GDM1 (cell line): ENCODE measurements around the gene ASTL.

Source experiments
- DNase-seq: peaks from one replicate; lab custom pipeline; 2025; lab: John Stamatoyannopoulos, UW

The ASTL gene

DNA sequence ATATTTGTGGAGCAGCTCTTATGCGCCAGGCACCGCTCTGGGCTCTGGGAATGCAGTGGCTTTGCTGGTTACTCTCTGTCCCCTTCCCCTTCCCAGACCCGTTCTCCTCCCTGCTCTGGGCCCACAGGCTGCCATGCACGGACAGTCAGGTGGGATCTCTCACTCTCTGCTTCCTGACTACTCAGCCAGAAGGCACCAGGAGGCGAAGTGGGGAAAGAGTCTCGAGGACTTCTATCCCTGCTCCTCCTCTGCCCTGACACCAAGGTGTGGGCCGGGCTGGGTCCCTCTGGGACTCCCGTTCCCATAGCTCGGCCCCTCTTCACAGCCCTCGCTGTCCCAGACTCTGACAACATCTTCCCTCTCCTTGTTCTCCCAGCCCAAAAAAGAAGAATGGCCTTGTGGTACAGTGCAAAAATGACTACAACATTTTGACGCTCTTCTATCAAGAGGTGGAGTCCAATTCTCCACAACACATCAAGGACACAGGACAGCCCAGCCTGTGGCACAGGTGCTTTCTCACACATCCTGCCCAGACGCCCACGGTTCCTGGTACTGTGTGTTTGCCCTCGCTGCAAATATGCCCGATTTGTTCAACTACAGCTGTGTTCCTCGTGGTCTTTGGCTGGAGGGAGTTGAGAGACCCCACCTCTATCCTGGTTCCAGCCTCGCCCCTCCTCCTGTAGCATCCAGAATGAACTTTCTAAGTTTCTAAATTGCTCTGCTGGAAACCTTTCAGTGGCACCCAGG is 21.0 kb upstream of the ASTL start:
- no peak for DNase-seq

DNA sequence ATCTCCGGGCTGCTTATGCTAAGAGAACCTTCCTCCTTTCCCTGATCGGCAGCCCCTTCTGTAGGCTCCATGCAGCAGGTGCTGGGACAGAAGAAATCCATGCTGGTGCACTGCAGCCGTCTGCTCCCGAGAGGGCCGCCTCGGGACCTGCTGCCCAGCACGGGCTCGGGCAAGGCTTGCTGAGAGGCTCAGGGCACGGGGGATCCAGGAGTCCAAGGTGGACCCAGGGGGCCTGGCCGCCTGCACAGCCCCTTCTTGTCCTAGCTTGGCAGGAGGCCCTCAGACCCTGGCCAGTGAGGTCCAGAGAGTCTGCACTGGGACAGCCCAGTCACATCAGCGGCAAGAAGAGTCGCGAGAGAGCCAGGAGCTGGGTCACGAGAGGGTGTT is 20.2 kb upstream of the ASTL start:
- no peak for DNase-seq

DNA sequence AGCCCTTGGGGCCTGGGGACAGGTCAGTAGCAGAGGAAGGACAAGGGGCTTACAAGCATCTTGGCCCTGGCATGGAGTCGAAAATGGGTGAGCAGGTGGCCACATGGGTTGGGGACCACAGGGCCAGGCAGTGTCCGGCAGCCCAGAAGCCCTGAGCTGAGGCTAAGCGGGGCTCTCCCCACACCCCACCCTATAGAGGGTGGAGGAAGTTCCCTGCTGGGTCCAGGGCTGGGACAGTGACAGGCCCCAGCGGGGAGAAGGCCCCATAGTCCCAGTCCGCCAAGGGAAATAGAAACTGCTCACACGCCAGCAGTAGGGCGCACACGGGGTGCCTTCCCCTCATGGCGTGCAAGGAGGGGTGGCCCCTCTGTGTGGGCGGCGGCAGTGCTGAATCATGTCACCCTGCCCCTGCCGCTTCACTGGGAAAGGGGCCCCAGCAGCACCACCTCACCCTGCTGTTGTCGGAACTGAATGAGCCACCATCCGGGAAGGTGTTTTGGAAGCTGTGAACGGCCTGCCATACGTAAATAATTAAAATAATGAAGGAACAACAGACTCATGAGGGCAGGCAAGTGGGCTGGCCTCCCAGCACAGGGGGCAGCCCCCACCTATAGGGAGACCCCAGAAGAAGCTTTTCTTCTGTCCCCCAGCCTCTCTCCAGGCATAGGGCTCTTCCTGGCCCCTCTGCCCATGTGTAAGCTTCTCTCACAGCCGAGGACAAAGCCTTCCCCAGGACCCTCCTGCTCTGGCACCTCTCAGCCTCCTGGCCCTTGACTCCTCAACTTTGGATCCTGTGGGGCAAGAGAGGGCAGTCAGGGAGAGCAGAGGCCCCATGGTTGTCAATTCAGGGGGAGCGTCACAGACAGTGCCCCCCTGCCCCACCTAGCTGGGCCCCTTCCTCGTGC is 19.6 kb upstream of the ASTL start:
- no peak for DNase-seq

DNA sequence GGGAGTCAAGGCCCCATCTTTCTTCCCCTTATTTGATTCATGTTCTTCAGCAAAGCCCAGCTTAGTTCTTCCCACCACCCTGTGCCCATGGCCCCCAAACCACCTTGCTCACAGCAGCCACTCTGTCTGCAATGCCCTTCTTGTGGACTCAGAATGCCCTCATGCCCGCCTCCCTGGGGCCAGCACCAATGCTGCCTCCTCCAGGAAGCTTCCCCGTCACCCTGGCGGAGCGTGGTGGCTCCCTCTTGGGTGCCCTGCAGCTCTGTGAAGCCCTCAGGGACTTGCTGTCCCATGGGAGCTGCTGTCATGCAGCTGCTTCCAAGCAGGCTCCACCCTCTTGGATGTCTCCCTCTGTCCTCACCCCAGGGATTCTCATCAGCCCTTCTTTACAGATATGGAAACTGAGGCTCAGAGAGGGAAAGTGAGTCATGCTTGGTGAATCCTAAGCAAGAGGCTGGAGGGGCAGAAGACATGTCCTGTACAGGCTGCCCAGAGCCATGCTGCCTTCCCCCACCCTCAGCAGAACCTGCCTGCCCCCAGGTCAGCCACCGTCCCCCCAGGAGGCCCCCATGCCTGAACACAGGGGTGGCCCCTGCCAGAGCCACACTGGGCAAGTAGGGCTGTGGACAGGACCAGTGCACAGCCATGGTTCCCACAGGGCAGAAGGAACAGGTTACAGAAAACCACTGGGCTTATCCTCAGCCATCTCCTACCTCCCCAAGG is 18.8 kb upstream of the ASTL start:
- no peak for DNase-seq

DNA sequence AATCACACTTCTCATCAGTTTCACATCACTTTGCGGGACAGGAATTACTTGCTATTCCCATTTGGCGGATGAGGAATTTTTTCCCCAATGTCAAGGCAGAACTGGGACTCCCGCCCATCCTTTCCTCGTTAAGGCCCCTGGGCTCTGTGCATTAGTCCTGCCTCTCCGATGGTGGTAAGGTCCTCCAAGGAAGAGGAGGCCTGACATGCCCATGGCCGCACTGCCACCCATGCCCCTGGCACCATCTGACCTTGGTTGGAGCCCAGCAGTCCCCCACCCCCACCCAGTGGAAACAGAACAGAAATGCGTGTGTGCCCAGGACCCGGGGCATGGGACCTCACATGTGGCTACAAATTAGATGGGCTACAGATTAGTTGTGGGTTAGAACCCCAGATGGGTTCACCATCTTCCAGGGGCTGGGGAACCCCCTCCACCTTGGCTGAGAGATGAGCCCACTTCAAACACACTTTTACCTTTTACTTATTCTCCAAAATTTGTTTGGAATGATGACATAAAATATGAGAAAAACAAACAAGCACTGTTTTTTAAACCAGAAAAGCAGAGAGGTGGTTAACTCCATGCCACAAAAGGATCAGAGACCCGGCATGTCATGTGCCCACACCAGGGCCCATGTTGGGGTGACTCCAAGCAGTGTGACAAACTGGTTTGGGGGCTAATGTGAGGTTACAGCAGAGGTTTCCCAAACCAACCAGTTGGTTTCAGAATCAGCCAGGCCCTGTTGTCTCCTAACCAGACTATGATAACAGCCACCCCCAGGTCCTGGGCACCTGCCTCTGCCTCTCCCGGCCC is 17.9 kb upstream of the ASTL start:
- DNase-seq = no peak

DNA sequence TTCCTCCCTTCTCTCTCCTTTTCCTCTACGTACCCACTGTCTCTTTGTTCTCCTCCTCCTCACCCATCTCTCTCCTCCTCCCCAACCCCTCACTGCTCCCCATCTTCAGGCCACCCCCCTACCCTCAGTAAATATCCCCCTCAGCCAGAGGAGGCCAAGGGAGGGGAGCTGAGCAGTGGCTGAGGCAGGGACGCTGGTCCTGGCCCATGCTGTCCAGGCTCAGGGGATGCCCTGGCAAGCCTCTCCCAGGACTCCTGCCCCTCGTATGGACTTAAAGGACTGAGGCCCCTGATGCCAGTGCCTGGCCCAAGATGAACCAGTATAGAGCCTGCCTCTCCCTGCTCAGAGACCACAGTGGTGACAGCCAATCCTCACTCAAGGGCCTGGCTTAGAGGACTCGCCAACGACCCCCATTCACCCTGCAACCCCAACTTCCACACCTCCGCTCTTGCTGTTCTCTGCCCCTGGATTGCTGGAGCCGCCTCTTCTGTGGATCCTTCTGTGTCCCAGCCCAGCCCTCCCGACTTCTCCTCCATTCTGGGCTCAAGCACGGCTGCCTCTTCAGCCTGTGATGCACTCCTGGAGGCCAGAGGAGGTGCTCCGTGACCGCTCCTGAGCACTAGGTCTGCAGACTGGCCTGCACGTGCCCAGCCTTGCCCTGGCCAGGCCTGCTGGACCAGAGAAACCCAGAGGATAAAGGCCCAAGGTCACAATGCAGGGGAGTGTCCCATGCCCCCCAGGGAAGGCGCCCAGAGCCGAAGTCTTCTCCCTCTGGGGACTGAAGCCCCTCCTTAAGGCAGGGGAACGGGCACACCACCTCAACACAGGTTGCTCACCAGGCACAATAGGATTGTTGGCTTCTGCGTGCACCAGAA is 16.4 kb upstream of the ASTL start:
- DNase-seq = no peak

DNA sequence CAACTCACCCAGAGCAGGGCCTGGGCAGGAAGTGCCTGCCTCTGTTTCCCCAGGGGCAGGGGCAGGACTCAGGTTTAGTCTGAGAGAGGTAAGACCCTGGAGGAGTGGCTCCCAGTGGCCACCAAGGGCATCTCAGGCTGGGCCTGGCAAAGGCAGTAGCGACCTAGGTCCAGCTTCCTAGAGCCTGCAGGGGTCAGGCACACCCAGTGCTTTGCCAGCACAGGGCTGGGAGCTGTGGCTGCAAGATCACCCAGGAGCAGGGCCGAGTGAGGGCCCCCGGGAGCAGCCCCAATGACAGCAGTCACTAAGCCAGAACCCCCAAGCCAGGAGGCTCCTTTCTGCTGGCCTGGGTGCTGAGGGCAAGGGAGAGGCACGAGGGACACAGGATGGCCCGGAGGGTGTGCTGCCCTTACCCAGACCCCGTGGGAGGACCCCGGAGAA is 15.7 kb upstream of the ASTL start:
- no peak for DNase-seq

DNA sequence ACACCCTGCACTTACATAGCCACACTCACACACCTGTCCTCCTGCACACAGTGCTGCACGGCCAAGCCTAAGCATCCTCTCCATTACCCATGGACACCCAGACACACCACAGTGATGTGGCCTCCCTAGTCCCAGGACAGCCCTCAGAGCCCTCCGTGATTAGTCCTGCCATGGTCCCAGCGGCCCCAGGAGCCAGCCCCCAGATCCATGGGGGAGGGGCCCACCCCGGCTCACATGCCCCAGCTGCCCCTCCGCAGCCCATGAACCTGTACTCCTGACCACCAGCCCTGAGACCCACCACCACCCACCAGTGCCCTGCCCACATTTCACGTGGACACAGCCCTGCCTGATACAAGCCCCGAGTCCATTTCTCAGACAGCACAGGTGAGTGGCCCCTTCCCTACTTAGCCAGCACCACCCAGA is 15.0 kb upstream of the ASTL start:
- no peak for DNase-seq

DNA sequence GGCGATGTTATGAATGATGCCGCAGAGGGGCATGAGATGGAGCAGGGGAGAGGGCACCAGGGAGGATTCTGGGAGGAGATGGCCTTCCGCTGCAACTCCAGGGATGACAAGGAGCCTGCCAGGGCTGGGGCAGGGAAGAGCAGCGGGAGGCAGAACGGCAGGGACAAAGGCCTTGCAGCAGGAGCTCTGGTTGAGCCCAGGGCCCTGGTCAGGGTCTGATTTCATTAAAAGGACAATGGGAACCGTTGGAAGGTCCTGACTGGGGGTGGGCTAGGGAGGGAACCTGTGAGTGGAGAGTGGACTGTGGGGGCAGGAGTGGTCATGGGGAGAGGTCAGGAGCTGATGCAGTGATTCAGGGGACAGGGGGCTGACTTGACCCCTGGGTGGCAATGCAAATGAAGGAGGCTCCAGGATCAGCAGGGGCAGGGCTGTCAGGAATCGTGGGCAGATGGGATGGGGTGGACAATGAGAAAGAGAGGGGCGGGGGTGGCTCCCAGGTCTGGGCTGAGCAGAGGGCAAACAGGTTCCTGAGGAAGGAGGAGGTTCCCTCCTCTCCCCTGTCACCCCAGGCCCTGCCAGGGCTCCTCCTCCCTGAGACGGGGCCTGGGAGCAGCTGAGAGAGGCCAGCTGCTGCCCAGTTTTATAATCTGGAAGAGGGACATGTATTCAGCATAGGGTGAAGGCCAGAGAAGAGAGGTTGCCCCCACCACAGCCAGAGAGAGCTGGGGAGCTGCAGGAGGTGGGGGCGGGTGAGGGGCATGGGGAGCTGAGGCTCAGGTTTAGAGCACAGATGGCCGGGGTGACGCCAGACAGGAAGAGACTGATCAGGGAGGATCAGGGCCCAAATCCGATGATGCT is 14.2 kb upstream of the ASTL start:
- DNase-seq = no peak

DNA sequence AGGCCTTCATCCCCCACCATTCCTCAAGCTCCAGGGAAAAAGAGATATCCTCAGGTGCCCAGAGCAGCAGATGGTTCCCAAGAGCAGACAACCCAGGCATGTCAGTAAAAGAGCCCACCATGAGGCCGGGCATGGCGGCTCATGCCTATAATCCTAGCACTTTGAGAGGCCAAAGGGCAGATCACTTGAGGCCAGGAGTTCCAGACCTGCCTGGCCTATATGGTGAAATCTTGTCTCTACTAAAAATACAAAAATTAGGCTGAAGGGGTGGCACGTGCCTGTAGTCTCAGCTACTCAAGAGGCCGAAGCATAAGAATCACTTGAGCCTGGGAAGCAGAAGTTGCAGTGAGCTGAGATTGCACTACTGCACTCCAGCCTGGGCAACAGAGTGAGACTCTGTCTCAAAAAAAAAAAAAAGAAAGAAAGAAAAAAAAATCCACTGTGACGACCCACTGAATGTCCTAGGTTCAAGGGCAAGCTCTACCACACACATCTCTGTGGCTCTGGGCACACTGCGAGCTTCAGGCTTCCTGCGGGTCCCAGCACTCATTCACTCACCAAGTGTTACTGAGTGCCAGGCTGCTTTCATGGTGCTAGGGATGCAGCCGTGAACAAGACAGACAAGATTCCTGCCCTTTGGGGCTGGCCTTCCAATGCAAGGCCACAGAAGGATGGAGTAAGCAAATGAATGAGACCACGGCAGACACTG is 13.4 kb upstream of the ASTL start:
- no peak for DNase-seq

DNA sequence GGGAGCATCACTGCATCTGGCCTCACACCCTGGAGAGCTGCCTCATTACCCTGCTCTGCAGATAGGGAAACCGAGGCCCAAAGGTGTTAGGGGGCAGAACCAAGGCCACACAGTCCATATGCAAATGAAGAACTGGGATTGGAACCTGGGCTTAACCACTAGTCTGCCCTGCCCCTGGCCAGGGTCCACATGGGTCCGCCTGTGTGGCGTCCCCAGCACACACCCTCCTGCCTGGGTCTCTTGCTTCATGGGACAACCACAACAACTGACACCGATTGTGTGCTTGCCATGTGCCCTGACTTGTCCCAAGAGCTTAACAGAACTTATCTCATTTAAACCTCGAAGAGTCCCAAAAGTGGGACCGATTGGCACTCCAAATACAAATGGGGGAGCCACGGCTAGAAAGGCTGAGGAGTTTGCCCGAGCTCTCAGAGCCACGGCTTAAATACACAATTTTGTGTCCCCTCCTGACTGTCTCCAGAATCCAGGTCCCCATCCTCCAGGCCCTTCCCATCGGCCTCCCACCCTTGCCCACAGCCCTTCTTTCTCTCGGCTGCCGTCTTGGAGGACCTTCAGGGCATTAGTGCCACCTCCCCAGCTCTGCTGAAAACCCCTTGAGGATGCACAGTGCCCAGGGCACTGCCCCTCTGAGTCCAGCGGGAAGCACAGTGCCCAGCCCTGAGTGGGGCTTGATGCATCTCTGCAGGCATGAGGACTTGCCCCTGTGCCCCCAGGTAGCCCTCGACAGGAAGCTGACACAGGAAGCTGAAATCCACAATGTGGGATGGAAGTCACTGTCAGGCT is 12.7 kb upstream of the ASTL start:
- no peak for DNase-seq

DNA sequence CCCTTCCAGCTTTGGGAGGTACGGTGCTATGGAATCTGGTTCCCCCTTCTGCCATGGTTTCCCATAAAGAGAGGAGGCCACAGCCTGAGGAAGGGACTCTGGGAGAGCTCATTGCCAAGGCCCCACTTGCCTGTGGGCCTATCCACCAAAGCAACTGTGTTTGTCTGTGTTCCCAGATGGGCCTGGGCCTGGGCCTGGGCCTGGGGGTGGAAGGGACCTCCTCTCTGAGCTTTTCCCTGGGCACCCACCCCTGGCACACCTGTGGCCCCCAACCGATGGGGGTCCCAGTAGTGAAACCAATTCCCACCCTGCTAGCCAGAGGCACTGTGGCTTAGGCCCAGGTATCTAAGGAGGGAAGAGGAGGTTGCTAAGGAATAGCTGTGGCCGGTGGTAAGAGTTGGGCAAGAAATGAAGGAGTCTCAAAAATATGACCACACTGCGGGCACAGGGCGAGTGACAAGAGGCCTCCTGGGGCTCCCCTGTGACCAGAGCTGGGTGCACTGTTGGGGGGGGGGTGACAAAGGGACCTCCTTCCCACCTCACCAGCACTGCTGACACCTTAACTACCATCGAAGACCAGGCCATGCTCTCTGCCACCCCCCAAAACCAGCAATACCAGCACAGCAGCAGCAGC is 11.8 kb upstream of the ASTL start:
- DNase-seq = no peak

DNA sequence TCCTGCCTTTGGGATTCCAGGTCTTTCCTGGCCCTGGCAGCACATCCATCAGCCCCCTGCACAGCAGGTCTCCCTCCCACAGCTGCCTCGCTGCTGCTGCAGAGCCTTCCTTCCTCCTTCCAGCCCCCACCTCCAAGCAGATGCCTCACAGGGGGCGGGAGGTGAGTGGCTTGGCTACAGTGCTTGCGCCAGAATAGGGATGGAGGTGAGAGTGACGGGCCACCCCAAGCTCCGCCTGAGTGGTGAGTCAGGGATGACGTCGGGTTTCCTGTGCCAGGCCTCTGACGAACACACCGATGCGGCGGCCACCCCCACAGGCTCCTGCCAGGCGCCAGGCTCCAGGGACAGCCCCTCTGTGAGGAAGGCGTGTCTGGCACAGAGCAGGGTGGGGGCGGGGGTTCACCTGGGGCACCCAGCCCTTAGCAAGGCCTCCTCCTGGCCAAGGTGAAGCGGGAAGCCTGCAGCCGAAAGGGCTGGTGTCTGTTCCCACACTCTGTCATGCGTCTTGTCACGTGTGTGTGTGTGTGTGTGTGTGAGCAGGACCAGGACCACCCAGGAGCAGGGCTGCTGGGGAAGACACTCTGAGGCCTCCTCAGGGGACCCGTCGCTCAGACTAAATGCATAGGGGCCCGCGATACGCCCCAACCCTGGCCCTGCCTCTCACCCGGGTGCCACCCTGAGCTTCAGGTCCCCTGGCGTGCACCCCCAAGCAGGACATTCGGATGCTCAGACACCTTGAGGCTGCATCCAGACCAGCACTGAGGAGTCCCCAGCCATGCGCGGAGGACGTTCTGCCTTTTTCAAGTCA is 10.3 kb upstream of the ASTL start:
- peak; percentile 75 for DNase-seq

DNA sequence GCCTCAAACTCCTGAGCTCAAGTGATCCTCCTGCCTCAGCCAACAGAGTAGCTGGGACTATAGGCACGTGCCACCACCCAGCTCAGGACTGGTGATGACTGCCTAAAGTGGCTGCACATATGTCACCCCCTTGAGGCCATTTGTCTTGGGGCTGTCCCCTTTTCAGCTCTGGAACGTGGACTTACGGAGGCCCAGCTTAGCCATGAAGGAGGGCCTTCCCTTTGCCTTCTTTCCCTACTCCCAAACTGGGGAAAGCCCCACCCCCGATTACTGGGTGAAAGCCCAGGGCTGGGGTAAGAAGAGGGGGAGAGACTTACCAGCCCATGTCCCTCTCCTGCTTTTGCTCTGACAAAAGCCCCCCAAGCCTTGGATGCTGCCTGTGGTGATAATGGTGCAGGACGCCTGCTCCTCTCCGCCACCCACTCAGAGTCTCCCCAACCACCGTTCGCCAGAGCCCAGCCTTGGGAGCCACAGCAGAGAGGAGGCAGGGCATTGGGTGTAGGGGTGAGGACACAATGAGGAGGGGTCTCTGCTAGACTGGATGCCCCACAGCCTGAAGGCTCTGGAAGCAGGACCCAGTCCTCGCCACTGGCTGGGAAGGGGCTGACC is 9.4 kb upstream of the ASTL start:
- DNase-seq = no peak

DNA sequence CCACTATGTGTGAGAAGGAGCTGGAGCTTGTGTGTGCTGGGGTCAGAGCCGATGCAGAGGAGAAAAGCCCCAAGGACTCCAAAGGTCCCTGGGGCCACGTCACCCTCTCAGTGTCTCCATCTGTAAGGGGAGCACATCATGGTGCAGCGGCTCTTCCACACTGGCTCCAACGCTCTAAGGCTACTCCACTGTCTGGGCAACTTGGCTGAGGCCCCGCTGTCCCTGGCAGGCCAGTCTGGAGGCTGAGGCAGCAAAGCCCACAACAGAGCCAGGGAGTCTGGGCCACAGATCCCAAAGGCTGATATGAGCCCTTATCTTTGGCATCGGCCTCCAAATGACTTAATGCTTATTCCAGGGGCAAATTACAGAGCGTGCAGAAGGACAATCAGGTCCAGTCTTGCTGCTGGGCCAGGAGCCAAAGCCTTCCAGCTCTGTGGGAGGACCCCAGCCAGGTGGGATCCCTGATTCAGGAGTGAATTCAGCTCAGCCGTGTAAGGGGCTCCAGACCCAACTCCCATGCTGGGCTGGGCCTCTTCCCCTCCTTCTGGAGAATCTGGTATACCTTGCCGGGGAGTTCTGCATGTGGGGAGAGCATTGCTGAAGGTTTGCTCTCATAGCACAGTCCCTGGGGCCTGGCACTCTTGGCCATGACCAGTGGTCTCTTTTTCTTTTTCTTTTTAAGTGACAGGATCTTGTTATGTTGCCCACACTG is 8.7 kb upstream of the ASTL start:
- DNase-seq = no peak
